MM.1S (cell line): ENCODE measurements around the gene SDHB.

ENCODE experiments used
- CTCF ChIP-seq: fragments of 300-600 bp; sonication (generic); IDR thresholded peaks from 2 replicates; pipeline ENCODE4 v1.5.1; 2016; ENCODE audit warnings: antibody characterized with exemption, low read length, mixed read lengths
- EZH2 ChIP-seq: fragments of 300-600 bp; sonication (generic); optimal IDR thresholded peaks from 2 replicates; pipeline ENCODE3; 2017; ENCODE audit warnings: low read depth, mild to moderate bottlenecking, antibody characterized with exemption, low read length, mixed read lengths
- EZH2phosphoT487 ChIP-seq: fragments of 300-600 bp; sonication (generic); IDR thresholded peaks from 2 replicates; pipeline ENCODE4 v1.6.1; 2018; ENCODE audit warnings: antibody characterized with exemption, low read length

GRCh38 chr1:17075470-17076255 lies 21.8 kb upstream of the SDHB start:
- TF ChIP-seq CTCF (peak; percentile 68), EZH2phosphoT487 (no peak), EZH2 (no peak)
